Osteocyte (in vitro differentiated cells): Measurements from ENCODE around the gene MIOS. TPM values are rescaled to one million over a fixed set of nuclear protein-coding genes. Genes with fewer than 3 reads are reported as not detected.

Experiments used
- DNase-seq: peaks from one replicate; pipeline ENCODE4 v3.0.0; 2021; ENCODE audit warnings: mixed read lengths; ENCODE audit not compliant: unreplicated experiment; ENCODE audit errors: extremely low spot score
- H3K27ac Mint-ChIP-seq: one replicate; pipeline ENCODE4 v1.8.0; 2021; ENCODE audit warnings: mild to moderate bottlenecking, mixed read lengths; ENCODE audit not compliant: unreplicated experiment
- H3K27me3 Mint-ChIP-seq: one replicate; pipeline ENCODE4 v1.8.0; 2021; ENCODE audit warnings: mixed read lengths; ENCODE audit not compliant: unreplicated experiment
- H3K36me3 Mint-ChIP-seq: one replicate; pipeline ENCODE4 v1.8.0; 2021; ENCODE audit warnings: mixed read lengths; ENCODE audit not compliant: unreplicated experiment
- H3K4me1 Mint-ChIP-seq: one replicate; pipeline ENCODE4 v1.8.0; 2021; ENCODE audit warnings: mixed read lengths; ENCODE audit not compliant: unreplicated experiment
- H3K4me3 Mint-ChIP-seq: one replicate; pipeline ENCODE4 v1.8.0; 2021; ENCODE audit warnings: mild to moderate bottlenecking, moderate library complexity, mixed read lengths; ENCODE audit not compliant: unreplicated experiment
- H3K9me3 Mint-ChIP-seq: one replicate; pipeline ENCODE4 v1.8.0; 2021; ENCODE audit warnings: mixed read lengths; ENCODE audit not compliant: unreplicated experiment
- CTCF ChIP-seq: fragments of 200-600 bp; sonication (generic); IDR thresholded peaks from 2 replicates; pipeline ENCODE4 v1.5.0; 2021; ENCODE audit warnings: antibody characterized with exemption, mild to moderate bottlenecking, moderate library complexity
- total RNA-seq: library from RNA; stranded (reverse); gene quantifications from 2 replicates; pipeline ENCODE4 v1.2.1, GENCODE V29; 2021

The MIOS gene
- total RNA-seq, 1 donor from 2014 or later: 19.1 TPM

- Mint-ChIP-seq H3K27me3 (no peaks in the 10 kb centered on the region), H3K27ac (no peak overlapping the region), H3K4me3 (no peak overlapping the region), H3K36me3 (peaks cover 10% of the 10 kb centered on the region), H3K9me3 (no peaks in the 10 kb centered on the region), H3K4me1 (no peaks in the 10 kb centered on the region)
- no peak for TF ChIP-seq CTCF
- no peak for DNase-seq
These were observed 15.0 kb downstream of the MIOS start for GRCh38 chr7:7581531-7582179.

GRCh38 chr7:7582596-7582995 is 15.9 kb downstream of the MIOS start:
- H3K4me1 Mint-ChIP-seq: no peaks in the 10 kb centered on the region
- DNase-seq: no peak
- TF ChIP-seq CTCF: no peak
- no peak overlapping the region for H3K27ac Mint-ChIP-seq
- peaks cover 10% of the 10 kb centered on the region for H3K36me3 Mint-ChIP-seq
- no peak overlapping the region for H3K4me3 Mint-ChIP-seq
- H3K27me3 Mint-ChIP-seq: no peaks in the 10 kb centered on the region
- no peaks in the 10 kb centered on the region for H3K9me3 Mint-ChIP-seq

GRCh38 chr7:7583731-7584130 is 17.0 kb downstream of the MIOS start:
- DNase-seq: no peak
- Mint-ChIP-seq H3K4me3 (no peak overlapping the region), H3K36me3 (peaks cover 10% of the 10 kb centered on the region), H3K9me3 (no peaks in the 10 kb centered on the region), H3K27me3 (no peaks in the 10 kb centered on the region), H3K4me1 (no peaks in the 10 kb centered on the region), H3K27ac (no peak overlapping the region)
- TF ChIP-seq CTCF: no peak

- DNase-seq: no peak
- H3K27me3 Mint-ChIP-seq: no peaks in the 10 kb centered on the region
- H3K27ac Mint-ChIP-seq: no peak overlapping the region
- no peak for TF ChIP-seq CTCF
- H3K4me3 Mint-ChIP-seq: no peak overlapping the region
- peaks cover 10% of the 10 kb centered on the region for H3K36me3 Mint-ChIP-seq
- no peaks in the 10 kb centered on the region for H3K9me3 Mint-ChIP-seq
- no peaks in the 10 kb centered on the region for H3K4me1 Mint-ChIP-seq
These were observed 18.0 kb downstream of the MIOS start for GRCh38 chr7:7584653-7585052.

- no peaks in the 10 kb centered on the region for H3K9me3 Mint-ChIP-seq
- DNase-seq: no peak
- no peak for TF ChIP-seq CTCF
- no peak overlapping the region for H3K4me3 Mint-ChIP-seq
- peaks cover 14% of the 10 kb centered on the region for H3K36me3 Mint-ChIP-seq
- H3K27ac Mint-ChIP-seq: no peak overlapping the region
- H3K27me3 Mint-ChIP-seq: no peaks in the 10 kb centered on the region
- no peaks in the 10 kb centered on the region for H3K4me1 Mint-ChIP-seq
These were observed 18.7 kb downstream of the MIOS start for GRCh38 chr7:7585241-7585928.
